H9 (cell line): ENCODE results near the gene CELF5. TPM values are rescaled to one million over a fixed set of nuclear protein-coding genes. Genes with fewer than 3 reads are reported as not detected.

ENCODE experiments used
- DNase-seq: peaks from one replicate; pipeline ENCODE4 v3.0.0-alpha.2; 2017
- H2AFZ ChIP-seq: one replicate; pipeline ENCODE4 v1.6.1; 2013; ENCODE audit warnings: mild to moderate bottlenecking, low read length, control low read depth, moderate library complexity
- H2AK5ac ChIP-seq: 2 replicates; pipeline ENCODE4 v1.6.1; 2013; ENCODE audit warnings: low read length, control low read depth, mixed read lengths; ENCODE audit not compliant: insufficient read length
- H2BK120ac ChIP-seq: one replicate; pipeline ENCODE4 v1.6.1; 2013; ENCODE audit warnings: low read depth, mild to moderate bottlenecking, low read length, control low read depth, inconsistent platforms; ENCODE audit not compliant: poor library complexity, severe bottlenecking
- H2BK12ac ChIP-seq: 2 replicates; pipeline ENCODE4 v1.6.1; 2013; ENCODE audit warnings: low read length, control low read depth, mixed read lengths, low read depth; ENCODE audit not compliant: insufficient read length
- H2BK15ac ChIP-seq: 2 replicates; pipeline ENCODE4 v1.6.1; 2013; ENCODE audit warnings: low read depth, low read length, control low read depth
- H2BK20ac ChIP-seq: one replicate; pipeline ENCODE4 v1.6.1; 2013; ENCODE audit warnings: low read depth, mild to moderate bottlenecking, low read length, control low read depth, inconsistent platforms; ENCODE audit not compliant: poor library complexity, severe bottlenecking
- H2BK5ac ChIP-seq: 2 replicates; pipeline ENCODE4 v1.6.1; 2013; ENCODE audit warnings: low read length, control low read depth, mixed read lengths; ENCODE audit not compliant: insufficient read length
- H3K14ac ChIP-seq: 2 replicates; pipeline ENCODE4 v1.6.1; 2013; ENCODE audit warnings: low read length, control low read depth; ENCODE audit not compliant: insufficient read depth
- H3K18ac ChIP-seq: 2 replicates; pipeline ENCODE4 v1.6.1; 2013; ENCODE audit warnings: low read depth, mild to moderate bottlenecking, mixed read lengths, low read length, control low read depth; ENCODE audit not compliant: insufficient read length
- H3K23ac ChIP-seq: 2 replicates; pipeline ENCODE4 v1.6.1; 2013; ENCODE audit warnings: low read length, control low read depth, mixed read lengths, low read depth; ENCODE audit not compliant: insufficient read length
- H3K23me2 ChIP-seq: 2 replicates; pipeline ENCODE4 v1.6.1; 2013; ENCODE audit warnings: low read depth, mild to moderate bottlenecking, mixed read lengths, low read length, control low read depth; ENCODE audit not compliant: insufficient read length, poor library complexity, severe bottlenecking
- H3K27ac ChIP-seq: 2 replicates; pipeline ENCODE4 v1.5.1; 2013; ENCODE audit warnings: low read length, control low read depth, mixed read lengths, low read depth; ENCODE audit not compliant: insufficient read length
- H3K27me3 ChIP-seq: 2 replicates; pipeline ENCODE4 v1.6.1; 2013; ENCODE audit warnings: low read length, control low read depth, inconsistent platforms; ENCODE audit not compliant: insufficient read depth
- H3K4ac ChIP-seq: 2 replicates; pipeline ENCODE4 v1.6.1; 2013; ENCODE audit warnings: low read depth, mild to moderate bottlenecking, control low read depth, inconsistent platforms, low read length, moderate library complexity
- H3K4me1 ChIP-seq: 2 replicates; pipeline ENCODE4 v1.6.1; 2013; ENCODE audit warnings: low read length, control low read depth, inconsistent platforms; ENCODE audit not compliant: insufficient read depth
- H3K4me2 ChIP-seq: 2 replicates; pipeline ENCODE4 v1.6.1; 2013; ENCODE audit warnings: low read length, control low read depth, mixed read lengths; ENCODE audit not compliant: insufficient read length, insufficient read depth
- H3K56ac ChIP-seq: 2 replicates; pipeline ENCODE4 v1.6.1; 2013; ENCODE audit warnings: low read depth, mild to moderate bottlenecking, mixed read lengths, low read length, control low read depth; ENCODE audit not compliant: insufficient read length
- H3K79me1 ChIP-seq: 2 replicates; pipeline ENCODE4 v1.6.1; 2013; ENCODE audit warnings: low read depth, mild to moderate bottlenecking, moderate library complexity, low read length, control low read depth, inconsistent platforms; ENCODE audit not compliant: insufficient read depth, poor library complexity, severe bottlenecking
- H3K79me2 ChIP-seq: 2 replicates; pipeline ENCODE4 v1.6.1; 2013; ENCODE audit warnings: low read length, control low read depth, inconsistent platforms; ENCODE audit not compliant: insufficient read depth
- H3K9ac ChIP-seq: 2 replicates; pipeline ENCODE4 v1.6.1; 2013; ENCODE audit warnings: low read length, control low read depth, mixed read lengths; ENCODE audit not compliant: insufficient read length; ENCODE audit errors: extremely low read depth
- H3K9me3 ChIP-seq: one replicate; pipeline ENCODE4 v1.6.1; 2013; ENCODE audit warnings: low read depth, low read length, inconsistent platforms; ENCODE audit not compliant: control insufficient read depth
- H3T11ph ChIP-seq: one replicate; pipeline ENCODE4 v1.6.1; 2013; ENCODE audit warnings: mild to moderate bottlenecking, low read length, control low read depth, inconsistent platforms
- H4K20me1 ChIP-seq: one replicate; pipeline ENCODE4 v1.6.1; 2013; ENCODE audit not compliant: control insufficient read depth, insufficient read length, insufficient read depth
- H4K5ac ChIP-seq: 2 replicates; pipeline ENCODE4 v1.6.1; 2013; ENCODE audit warnings: low read depth, mild to moderate bottlenecking, mixed read lengths, low read length, control low read depth; ENCODE audit not compliant: insufficient read length
- H4K8ac ChIP-seq: replicated peaks from 2 replicates; pipeline ENCODE4 v1.6.1; 2013; ENCODE audit warnings: low read length, control low read depth, mixed read lengths, low read depth; ENCODE audit not compliant: insufficient read length
- H4K91ac ChIP-seq: 2 replicates; pipeline ENCODE4 v1.6.1; 2013; ENCODE audit warnings: low read depth, mild to moderate bottlenecking, moderate library complexity, mixed read lengths, low read length, control low read depth; ENCODE audit not compliant: insufficient read length
- H3K27ac Mint-ChIP-seq, 3 experiments: 2 replicates in 2 of 3; 3 replicates in 1 of 3; pipeline ENCODE4 v1.8.0; 2020 to 2021; ENCODE audit warnings: mixed read lengths in 3 of 3, mild to moderate bottlenecking in 1 of 3, moderate library complexity in 1 of 3
- H3K27me3 Mint-ChIP-seq: 2 replicates; pipeline ENCODE4 v1.8.0; 2021; ENCODE audit warnings: low read depth, mild to moderate bottlenecking, moderate library complexity, mixed read lengths
- H3K36me3 Mint-ChIP-seq, 3 experiments: 2 replicates in 2 of 3; 3 replicates in 1 of 3; pipeline ENCODE4 v1.8.0; 2020 to 2021; ENCODE audit warnings: low read depth in 3 of 3, mixed read lengths in 3 of 3; ENCODE audit not compliant: insufficient read depth in 1 of 3
- H3K4me1 Mint-ChIP-seq, 2 experiments: 2 replicates each; pipeline ENCODE4 v1.8.0; 2020; ENCODE audit warnings: mixed read lengths in 2 of 2
- H3K4me3 Mint-ChIP-seq, 2 experiments: 2 replicates in 1 of 2; 3 replicates in 1 of 2; pipeline ENCODE4 v1.8.0; 2020 to 2021; ENCODE audit warnings: mild to moderate bottlenecking in 2 of 2, mixed read lengths in 2 of 2, moderate library complexity in 1 of 2
- H3K9me3 Mint-ChIP-seq, 2 experiments: 2 replicates in 1 of 2; 3 replicates in 1 of 2; pipeline ENCODE4 v1.8.0; 2020; ENCODE audit warnings: mild to moderate bottlenecking in 2 of 2, mixed read lengths in 2 of 2, moderate library complexity in 1 of 2
- CTCF ChIP-seq: fragments of 200-600 bp; sonication (generic); conservative IDR thresholded peaks from 3 replicates; pipeline ENCODE4 v1.8.0; 2021; ENCODE audit warnings: antibody characterized with exemption, mild to moderate bottlenecking
- WGBS: extraction: QIAGEN DNeasy Blood & Tissue Kit; methylation state at CpG from one replicate; pipeline ENCODE4 v1.1.7; 2013; ENCODE audit warnings: missing lambda C conversion rate, low lambda C conversion rate, mixed read lengths; ENCODE audit not compliant: insufficient read length; ENCODE audit errors: extremely low coverage; 5-methylcytosine and 5-hydroxymethylcytosine counted together
- total RNA-seq: library from RNA; stranded (reverse); gene quantifications from 2 replicates; pipeline ENCODE4 v1.2.1, GENCODE V29; 2021

CELF5 gene
- total RNA-seq, 1 experiment from 2014 or later: 4.8 TPM

- no peak within 1 kb of the TSS for H3K4ac ChIP-seq
- H3K23me2 ChIP-seq: peaks cover 8% of the 10 kb centered on the region
- peak within 1 kb of the TSS; percentile 96 for H3K18ac ChIP-seq
- peaks cover 20% of the 10 kb centered on the region; the same call in 1 of the 2 replicates for H3K79me2 ChIP-seq
- peak within 1 kb of the TSS; percentile 93 for H3K14ac ChIP-seq
- peak within 1 kb of the TSS; percentile 99 for H2AFZ ChIP-seq
- DNase-seq: peak; percentile 93
- no peak within 1 kb of the TSS for H4K91ac ChIP-seq
- H2BK5ac ChIP-seq: peak within 1 kb of the TSS; percentile 94
- H3K23ac ChIP-seq: no peak within 1 kb of the TSS
- no peak within 1 kb of the TSS for H2BK20ac ChIP-seq
- Mint-ChIP-seq H3K27me3 (peaks cover 1% of the 10 kb centered on the region; the same call in 1 of the 2 replicates), H3K4me1 (peaks cover 14 to 26% of the 10 kb centered on the region in 2 experiments), H3K9me3 (no peaks in the 10 kb centered on the region; a peak in 1 of 5 replicates), H3K27ac (peak within 1 kb of the TSS; percentile 98 to 100 (median 99)), H3K4me3 (peak within 1 kb of the TSS; percentile 90 to 99), H3K36me3 (peaks cover 6 to 7% (median 6%) of the 10 kb centered on the region in 3 experiments; a peak in 6 of 7 replicates)
- no peak within 1 kb of the TSS for H3T11ph ChIP-seq
- H3K27ac ChIP-seq: no peak within 1 kb of the TSS
- WGBS: no CpG with 5 or more reads among the region's 69 CpGs
- H4K5ac ChIP-seq: no peak within 1 kb of the TSS
- H2BK12ac ChIP-seq: no peak within 1 kb of the TSS
- no peaks in the 10 kb centered on the region for H3K4me1 ChIP-seq
- peak within 1 kb of the TSS; percentile 86 for H3K4me2 ChIP-seq
- H3K79me1 ChIP-seq: peaks cover 22% of the 10 kb centered on the region
- H4K8ac ChIP-seq: no peak within 1 kb of the TSS
- no peak for TF ChIP-seq CTCF
- H3K27me3 ChIP-seq: no peaks in the 10 kb centered on the region
- no peak within 1 kb of the TSS for H2AK5ac ChIP-seq
- H3K56ac ChIP-seq: no peak within 1 kb of the TSS
- peak within 1 kb of the TSS; percentile 84 for H3K9ac ChIP-seq
- H4K20me1 ChIP-seq: no peaks in the 10 kb centered on the region
- no peaks in the 10 kb centered on the region for H3K9me3 ChIP-seq
- no peak within 1 kb of the TSS for H2BK15ac ChIP-seq
- no peak within 1 kb of the TSS for H2BK120ac ChIP-seq
Observed at GRCh38 chr19:3185461-3186159, 38.9 kb upstream of the CELF5 start, which contains the start of gene NCLN. NCLN (plus strand) TSS chr19:3185930; CDS start chr19:3186031, 101 bp downstream.
